NCI-H2081 treated with DMSO at 0.1 percent for 48 hours (cell line): ENCODE data around the gene HLA-DRB1.
"Not testable (repeated sequence)": the region's sequence is repeated elsewhere in the genome, so short reads cannot be mapped to it uniquely, and the experiment has no call there.

Source experiments
- DNase-seq: peaks from one replicate; lab custom pipeline; 2025; lab: John Stamatoyannopoulos, UW

Gene HLA-DRB1

DNA sequence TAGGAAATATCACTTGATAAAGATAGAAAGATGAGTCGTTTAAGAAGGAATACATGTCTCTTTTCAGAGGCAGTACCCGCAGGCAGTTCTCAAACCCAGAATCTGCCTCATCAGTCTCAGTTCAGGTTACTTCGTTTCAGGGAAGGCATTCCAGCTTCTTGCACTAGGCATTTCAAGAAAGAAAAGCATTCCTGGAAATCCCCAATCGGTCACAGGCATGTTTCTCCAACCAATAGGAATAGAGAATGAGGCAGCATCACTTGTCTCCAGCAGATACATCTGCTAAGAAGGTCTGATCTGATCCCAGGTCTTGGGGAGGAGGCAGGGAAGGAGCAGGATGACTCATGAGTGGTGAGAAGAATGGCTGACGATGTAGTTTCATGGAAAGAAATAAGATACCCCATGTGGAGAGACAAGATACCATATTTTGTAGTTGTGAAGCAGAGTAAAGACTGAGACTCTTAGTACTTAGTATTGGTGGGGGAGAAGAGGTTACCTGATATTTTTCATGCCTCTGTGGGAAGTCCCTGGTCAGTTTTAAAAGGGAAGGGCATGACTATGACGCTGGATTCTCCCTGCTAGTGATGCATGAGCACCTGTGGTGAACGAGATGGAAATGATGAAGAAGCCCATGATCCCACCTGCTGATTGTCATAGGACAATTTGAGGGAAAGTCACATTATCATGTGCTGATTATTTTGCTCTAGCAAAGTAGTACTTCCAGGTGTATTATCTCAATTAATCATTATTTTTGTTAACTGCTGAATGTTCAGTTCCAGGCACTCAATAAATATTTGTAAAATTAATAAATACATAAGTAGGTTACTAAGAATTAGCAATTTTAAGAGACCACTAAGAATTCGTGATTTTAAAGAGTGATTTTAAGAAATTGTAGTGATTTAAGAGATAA is 20.3 kb upstream of the HLA-DRB1 start:
- no peak for DNase-seq

DNA sequence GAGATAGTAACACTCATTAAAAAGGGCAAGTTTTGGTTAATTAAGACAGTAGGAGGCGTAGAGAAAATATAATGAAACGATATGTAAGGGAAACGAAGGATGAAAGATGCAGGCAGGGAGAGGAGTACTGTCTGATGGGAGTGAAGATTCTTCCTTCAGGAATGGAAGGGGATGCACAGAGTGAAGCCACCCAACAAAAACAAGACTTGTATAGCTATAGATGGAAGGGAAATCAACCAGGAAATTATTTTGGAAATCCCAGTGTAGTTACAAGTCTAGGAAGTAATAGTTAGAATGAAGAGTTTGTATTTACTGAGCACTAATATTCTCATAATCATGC is 19.7 kb upstream of the HLA-DRB1 start:
- DNase-seq = no peak

DNA sequence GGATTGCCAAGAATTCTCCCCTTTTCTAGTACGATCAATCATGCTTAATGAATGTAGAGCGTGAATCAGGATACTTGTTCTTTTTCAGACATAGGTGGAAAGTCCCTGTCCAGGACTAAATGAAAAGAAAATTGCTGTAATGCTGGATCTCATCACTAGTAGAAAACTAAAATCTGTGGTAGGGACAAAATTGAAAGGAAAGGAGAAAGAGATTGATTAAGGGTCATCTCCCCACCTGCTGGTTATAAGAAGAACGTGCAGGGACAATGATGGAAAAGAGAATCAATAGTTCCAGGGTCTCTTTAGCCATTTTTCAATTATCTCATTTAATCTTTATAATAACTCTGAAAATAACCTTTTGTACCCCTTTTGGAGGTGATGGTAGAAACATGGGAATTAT is 18.7 kb upstream of the HLA-DRB1 start:
- no peak for DNase-seq

DNA sequence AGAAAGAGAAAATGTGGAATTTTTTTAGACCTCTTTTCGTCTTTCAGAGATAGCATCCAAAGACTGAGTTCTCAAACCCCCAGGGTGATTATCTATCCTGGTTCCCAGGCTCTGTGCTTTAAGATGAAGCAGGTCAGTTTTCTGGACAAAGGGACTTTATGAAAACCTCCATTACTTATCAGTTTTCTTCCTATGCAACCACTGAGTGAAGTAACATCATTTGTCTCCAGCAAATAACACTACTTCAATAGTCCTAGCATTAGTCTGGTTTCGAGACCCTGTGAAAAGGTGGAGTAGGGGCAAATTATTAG is 18.3 kb upstream of the HLA-DRB1 start:
- DNase-seq = no peak

DNA sequence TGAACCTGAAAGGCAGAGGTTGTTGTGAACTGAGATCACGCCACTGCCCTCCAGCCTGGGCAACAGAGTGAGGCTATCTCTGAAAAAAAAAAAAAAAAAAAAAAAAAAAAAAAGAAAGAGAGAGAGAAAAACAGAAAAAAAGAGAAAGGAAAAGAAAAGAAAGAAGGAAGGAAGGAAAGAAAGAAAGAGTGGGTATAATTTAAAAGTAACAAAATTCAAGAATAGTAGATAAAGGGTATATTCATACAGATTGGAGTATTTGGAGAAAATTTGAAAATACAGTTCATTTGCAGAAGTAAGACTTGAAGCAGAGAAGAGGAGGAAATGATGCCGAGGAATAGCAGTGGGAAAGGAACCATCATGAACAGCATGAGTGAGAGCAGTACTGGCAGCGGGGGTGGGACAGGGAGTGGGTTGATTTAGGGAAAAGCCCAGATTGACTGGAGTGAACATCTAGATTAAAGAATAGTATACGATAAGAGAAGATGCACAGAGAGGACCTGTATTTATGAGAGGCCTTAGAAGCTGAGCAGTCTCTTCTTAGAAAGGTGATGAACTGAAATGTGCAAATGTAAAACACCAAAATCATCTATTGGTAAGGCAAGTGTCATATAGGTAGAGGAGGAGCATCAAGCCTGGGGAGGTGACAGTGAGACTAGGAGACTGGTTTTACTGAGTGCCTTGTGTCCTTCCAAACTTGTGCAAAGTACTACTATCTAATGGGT is 17.8 kb upstream of the HLA-DRB1 start:
- DNase-seq = no peak

DNA sequence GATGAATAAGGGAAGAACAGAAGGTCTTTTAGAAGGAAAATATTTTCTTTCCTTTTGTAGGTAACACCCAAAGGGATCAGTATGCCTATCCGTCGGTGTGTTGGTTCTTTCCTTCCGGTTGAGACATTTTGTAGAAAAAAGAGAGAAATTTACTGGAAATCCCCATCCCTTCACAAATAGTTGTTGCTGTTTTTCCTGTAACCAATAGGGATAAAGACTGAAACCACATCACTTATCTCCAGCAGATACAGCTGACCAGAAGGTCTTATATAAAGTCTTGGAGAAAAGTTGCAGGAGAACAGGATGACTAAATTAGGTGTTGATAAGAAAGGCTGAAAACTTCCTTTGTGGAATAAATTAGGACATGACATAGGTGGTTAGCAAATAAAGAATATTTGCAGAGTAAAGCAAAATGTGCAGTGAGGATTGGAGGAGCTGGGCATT is 14.8 kb upstream of the HLA-DRB1 start:
- no peak for DNase-seq

DNA sequence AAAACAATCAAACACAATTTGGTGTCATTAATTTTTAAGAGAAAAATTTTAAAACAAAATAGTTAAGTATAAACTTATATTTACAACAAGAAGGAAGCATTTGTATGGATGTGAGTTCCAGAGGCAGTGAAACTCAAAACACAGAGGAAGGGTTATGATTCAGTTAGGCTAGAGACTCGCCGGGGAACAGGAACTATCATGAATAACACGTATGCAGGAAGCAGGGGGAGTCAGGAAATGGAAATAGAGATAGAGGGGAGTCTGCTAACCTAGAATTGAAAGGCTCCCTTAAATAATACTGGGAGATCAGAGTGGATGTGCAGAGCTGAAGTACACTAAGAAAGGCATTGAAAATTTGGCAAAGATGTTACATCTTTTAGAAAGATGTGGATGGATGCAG is 14.2 kb upstream of the HLA-DRB1 start:
- no peak for DNase-seq

DNA sequence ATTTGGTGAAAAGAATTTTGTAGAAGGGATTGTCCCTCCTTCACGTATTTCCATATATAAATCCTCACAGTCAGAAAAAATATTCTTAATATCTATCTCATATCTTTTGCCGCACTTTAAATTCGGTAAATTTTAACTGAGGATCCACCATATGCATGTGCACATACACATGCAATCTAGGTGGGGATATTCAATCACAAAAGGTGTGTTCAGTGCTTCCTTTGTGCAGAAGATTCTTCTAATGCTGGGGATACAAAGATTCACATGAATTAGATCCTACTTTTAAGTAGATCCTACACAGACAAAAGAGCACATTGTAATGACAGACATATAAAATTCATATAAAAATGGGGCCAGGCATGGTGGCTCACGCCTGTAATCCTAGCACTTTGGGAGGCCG is 13.6 kb upstream of the HLA-DRB1 start:
- DNase-seq = no peak

DNA sequence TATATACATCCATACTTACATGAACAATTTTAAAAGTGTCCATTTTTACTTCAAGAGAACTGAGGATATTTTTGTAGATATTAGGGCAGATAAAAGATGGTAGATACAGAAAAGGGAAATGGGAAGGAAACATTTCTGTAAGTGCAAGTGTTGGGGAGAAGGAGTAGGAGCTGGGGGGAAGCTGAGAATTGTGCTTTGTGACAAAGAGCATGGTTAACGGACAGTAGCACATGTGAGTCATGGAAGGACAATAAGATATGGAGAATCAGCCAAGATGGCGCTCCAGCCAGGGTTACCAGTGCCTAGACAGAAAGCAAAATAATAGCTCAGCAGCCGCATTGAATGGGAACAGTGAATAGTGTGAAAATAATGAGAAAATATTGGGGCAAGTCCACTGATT is 12.7 kb upstream of the HLA-DRB1 start:
- DNase-seq = no peak

DNA sequence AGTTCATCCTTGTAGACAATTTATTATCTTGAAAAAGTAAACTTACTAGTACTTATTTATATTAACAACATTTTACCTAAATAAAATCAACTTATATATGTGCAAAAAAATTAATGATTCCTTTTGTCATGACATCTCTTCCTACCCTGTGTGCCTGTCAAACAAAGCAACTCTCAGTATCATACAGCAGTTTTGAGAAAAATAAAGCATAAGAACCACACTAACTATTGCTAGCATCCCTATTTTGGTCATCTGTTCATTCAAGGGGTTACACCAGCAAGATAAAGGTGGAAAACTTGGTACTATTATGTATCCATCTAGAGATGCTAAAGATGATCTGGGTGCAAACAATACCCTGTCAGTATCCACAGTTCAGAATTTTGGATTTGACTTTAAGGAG is 7.4 kb upstream of the HLA-DRB1 start:
- DNase-seq = no peak

DNA sequence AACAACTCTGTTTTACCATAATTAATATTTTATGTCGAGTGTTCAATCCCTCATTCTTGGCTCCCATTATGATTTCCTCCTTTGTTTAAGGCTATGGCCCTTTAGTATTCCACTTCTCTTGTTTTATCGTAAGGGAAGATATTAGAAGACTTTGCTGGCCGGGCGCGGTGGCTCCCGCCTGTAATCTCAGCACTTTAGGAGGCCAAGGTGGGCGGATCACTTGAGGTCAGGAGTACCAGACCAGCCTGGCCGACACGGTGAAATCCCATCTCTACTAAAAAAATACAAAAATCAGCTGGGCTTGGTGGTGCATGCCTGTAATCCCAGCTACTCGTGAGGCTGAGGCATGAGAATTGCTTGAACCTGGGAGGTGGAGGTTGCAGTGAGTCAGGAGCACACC is 1.1 kb upstream of the HLA-DRB1 start:
- DNase-seq = not testable (repeated sequence)

DNA sequence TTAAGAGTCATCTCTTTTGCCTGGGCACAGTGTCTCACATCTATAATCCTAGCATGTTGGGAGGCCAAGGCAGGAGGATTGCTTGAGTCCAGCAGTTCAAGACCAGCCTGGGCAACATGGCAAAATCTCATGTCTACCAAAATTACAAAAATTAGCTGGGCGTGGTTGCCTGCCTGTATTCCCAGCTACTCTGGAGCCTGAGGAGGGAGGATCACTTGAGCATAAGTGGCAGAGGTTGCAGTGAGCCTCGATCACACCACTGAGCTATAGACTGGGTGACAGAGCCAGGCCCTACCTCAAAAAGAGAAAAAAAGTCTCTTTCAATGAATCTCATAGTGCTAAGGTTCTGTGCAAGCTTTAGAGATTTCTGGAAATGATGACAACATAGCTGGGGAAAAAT is 1.5 kb downstream of the HLA-DRB1 start:
- DNase-seq = no peak

DNA sequence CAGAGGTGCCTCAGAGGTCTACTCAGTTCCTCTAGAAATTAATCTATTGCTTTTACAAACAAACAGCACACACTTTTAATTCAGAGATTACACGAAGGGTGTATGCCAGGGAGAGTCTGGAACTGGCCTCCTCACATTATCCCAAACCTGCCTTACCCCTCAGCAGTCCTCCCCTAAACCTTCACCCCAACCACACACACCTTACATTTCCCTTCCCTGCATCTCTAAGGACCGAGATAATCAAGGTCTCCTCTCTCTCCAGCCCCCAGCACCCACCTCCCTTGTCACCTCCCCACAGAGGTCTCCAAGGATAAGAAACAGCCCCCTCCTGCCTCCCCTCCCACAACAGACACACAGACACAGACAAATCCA is 6.1 kb downstream of the HLA-DRB1 start:
- no peak for DNase-seq

DNA sequence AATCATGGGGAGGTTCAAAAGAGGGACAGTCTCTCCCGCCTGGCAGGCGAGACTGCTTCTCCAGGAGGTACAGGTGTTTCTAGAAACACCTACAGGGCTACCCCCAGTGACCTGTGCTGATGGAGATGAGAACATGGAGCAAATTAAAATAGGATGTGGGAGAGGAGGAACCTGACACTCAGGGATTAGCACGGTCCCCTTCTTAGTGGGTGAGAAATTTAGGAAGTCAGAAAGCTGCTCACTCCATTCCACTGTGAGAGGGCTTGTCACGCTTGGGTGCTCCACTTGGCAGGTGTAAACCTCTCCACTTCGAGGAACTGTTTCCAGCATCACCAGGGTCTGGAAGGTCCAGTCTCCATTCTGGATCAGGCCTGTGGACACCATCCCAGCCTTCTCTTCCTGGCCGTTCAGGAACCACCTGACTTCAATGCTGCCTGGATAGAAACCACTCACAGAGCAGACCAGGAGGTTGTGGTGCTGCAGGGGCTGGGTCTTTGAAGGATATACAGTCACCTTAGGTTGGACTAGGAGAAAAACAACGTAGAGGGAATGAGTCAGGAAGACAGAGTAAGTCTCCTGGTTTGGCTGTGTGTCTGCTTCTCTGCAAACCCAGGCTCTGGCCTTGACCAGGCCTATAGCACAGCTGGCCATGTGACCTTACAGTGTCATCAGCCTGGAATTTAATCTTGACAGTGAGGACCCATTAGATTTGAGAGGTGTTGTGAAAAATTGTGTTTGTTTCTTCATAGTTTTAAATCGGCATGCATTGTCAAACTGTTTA is 8.1 kb downstream of the HLA-DRB1 start:
- no peak for DNase-seq

DNA sequence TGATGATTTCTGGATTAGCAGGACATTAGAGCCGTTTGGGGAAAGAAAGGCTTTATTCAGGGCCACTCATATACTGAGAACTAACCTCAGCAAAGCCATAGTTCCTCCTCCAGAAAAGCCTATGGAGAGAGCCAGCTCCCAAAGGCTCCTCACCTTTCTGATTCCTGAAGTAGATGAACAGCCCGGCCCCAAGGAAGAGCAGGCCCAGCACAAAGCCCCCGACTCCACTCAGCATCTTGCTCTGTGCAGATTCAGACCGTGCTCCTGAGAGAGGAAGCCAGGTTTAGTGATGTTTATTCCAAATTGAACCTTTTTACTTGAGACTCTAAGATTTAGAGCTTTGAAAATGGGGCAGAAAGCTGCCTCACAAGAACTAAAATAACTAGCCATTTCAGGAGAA is 9.1 kb downstream of the HLA-DRB1 start:
- DNase-seq = no peak

DNA sequence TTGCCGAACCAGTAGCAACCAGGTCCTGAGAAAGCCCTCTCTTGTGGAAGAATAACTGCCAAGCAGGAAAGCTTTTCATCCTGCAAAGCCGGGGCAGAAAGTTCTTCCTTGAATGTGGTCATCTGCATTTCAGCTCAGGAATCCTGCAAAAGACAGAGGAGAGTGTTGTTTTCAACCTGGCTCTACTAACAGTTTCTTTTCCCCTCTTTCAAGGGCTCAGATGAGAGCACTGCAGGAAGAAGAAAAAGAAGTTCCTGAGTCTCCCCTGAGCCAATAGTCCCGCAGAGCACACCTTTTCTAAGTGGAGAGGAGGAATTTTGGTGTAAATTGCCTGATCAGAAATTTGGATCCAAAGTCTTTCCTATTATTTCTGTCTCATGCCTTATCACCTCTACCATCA is 10.7 kb downstream of the HLA-DRB1 start:
- no peak for DNase-seq

DNA sequence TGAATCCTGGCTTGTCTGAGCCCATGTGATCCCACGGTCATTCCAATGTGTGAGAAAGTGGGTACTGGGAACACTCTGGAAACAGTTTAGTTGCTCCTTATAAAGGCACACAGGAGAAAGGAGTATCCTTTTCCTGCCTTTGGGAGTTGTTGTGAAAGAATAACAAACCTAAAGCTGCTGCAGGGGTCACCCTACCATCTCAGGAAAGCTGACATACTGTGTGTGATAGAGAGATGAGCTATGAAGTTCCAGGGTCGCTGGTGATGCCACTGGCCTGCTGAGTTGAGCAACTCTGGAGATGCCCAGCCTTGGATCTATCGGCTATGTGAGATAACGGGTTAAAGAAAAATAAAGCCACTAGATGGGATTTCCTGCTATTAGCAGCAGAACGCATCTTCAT is 12.2 kb downstream of the HLA-DRB1 start:
- not testable (repeated sequence) for DNase-seq

DNA sequence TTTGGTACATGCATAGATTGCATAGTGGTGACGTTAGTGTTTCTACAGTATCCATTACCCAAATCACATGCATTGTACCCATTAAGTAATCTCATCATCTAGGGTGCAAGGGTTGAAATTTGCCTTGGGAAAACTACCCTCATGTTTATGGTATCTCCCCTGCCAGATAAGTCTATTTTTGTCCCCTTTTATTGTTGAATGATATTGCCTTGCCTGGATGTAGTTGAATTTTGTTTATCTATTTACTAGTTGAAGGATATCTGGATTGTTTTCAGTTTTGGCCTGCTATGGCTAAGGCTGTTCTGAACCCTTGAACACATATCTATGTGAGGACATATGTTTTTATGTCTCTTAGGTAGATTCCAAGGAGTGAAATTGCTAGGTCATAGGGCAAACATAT is 13.4 kb downstream of the HLA-DRB1 start:
- no peak for DNase-seq

DNA sequence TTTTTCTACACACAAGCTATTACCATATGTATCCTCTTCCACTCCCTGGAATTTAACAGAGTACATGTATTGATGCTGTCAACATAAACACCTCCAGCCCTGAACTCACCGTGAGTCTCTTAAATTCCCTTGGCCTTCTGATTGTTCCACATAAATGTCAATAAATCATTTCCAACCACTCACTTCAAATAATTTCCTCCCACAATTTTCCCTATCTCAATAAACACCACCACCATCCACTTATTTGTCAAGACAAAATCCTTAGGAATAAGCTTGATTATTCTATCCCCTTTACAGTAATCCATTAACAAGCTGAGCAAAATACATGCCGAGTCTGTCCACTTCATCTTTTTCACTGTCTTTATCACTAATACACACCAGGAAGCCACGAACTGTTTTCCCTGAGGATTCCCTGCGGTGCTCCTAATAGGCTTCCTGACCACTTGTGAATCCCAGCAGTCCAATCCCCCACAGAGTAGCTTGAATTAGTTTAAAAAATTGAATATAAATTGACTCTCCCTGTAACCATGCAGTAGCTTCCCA is 19.2 kb downstream of the HLA-DRB1 start:
- DNase-seq = no peak

DNA sequence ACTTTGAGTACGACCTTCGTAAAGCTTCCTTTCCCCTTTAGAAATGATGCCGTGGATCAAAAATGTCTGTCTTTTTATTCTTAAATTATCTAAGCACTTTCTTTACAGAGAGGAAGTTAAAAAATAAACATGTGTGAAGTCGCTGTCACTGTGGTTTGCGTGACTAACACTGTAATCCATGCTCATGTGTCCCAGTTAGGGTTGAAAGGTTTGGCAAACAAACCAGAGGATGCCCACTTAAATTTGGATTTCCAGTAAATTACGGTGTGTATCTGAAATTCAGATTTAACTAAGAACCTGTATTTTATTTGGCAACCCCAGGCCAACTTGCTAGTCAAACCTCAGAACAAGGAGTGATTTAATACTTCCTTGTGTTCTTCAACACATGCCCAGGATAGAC is 21.1 kb downstream of the HLA-DRB1 start:
- DNase-seq = no peak

DNA sequence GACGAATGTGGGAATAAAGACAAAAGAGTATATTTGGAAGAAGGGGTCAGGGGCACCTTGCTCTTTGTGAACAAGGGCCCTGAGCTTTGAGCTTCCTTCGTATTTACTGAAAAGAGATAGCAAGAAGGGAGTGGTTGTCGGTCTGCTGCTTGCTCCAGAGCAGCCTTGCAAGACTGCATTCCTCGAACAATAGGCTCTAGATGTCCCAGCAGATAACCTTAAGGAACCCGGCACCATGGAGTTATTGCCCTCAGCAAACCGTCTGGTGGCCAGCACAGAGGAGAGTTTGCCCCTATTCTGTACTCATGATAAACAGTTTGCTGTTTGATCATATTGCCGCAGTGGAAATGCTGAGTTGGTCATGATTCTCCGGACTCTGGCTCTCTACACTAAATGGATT is 22.7 kb downstream of the HLA-DRB1 start:
- DNase-seq = no peak

DNA sequence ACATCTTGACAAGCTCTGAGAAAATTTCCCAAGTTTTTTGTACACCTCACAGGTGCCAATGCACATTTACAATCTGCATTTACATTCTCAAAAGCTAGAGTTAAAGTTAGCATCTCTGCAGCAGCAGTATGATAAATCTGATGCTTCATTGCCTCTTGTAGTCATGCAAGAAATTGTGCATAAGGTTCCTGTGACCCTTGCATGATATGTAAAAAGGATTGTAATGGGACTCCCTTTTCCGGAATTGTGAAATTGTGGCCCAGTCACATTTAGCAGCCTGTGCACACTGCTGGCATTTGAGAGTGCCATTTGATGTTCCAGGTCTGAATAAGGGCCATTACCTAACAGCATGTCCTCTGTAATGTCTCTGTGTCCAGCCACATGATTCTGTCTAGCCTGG is 24.1 kb downstream of the HLA-DRB1 start:
- DNase-seq = no peak

DNA sequence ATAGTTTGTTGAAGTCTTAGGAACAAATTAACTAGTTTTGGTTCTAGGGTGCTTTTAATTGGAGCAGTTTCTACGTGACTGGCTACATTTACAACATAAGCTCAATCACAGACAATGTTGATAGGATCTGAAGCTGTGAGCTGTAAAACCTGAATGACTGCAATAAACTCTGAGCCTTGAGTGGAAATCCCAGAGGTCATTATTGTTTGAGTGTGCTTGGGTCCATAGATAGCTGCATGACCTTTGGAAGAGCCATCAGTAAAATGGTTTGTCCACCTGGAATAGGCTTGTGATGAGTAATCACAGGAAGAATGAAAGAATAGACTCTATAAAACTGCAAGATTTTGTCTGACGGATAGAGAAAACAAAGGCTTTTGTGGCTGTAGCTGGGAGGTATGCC is 26.7 kb downstream of the HLA-DRB1 start:
- no peak for DNase-seq
